Hepatocyte (in vitro differentiated cells): Measurements from ENCODE around the gene CACNG5.

Experiments
- EZH2 ChIP-seq: fragments of 200-600 bp; sonication (generic); IDR thresholded peaks from 2 replicates; pipeline ENCODE4 v1.6.1; 2016; ENCODE audit warnings: antibody characterized with exemption, mild to moderate bottlenecking, borderline replicate concordance
- EZH2phosphoT487 ChIP-seq: fragments of 200-600 bp; sonication (generic); IDR thresholded peaks from one replicate; pipeline ENCODE4 v1.6.1; 2018; ENCODE audit warnings: antibody characterized with exemption, mild to moderate bottlenecking, low read depth, moderate library complexity; ENCODE audit not compliant: unreplicated experiment, severe bottlenecking
- TF ChIP-seq, protein P1 (sequence below): fragments of 200-600 bp; sonication (generic); IDR thresholded peaks from 2 replicates; pipeline ENCODE4 v1.5.1; 2016; ENCODE audit warnings: antibody characterized with exemption, mild to moderate bottlenecking; ENCODE audit not compliant: poor library complexity

DNA sequence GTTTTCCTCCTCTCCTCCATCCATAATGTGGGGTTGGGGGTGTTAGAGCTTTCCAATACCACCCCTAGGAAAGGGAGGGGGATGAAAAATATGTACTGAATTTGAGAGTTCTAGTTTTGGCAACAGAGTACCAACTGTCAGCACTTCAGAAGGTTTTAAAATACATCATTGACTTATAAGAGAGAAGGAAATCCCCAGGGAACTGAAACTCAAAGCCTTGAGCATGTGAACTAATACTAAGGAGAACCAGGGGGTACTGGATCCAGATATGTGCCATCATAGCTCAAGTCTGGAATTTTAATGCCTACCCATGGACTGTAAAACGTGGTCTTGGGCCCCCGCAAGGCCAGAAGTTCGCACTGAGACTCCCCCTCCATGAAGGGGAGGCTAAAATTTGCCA is 15.8 kb downstream of the CACNG5 start:
- TF ChIP-seq, protein P1, sequence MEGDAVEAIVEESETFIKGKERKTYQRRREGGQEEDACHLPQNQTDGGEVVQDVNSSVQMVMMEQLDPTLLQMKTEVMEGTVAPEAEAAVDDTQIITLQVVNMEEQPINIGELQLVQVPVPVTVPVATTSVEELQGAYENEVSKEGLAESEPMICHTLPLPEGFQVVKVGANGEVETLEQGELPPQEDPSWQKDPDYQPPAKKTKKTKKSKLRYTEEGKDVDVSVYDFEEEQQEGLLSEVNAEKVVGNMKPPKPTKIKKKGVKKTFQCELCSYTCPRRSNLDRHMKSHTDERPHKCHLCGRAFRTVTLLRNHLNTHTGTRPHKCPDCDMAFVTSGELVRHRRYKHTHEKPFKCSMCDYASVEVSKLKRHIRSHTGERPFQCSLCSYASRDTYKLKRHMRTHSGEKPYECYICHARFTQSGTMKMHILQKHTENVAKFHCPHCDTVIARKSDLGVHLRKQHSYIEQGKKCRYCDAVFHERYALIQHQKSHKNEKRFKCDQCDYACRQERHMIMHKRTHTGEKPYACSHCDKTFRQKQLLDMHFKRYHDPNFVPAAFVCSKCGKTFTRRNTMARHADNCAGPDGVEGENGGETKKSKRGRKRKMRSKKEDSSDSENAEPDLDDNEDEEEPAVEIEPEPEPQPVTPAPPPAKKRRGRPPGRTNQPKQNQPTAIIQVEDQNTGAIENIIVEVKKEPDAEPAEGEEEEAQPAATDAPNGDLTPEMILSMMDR: no peak
- TF ChIP-seq EZH2: no peak
- TF ChIP-seq EZH2phosphoT487: no peak
